ENCODE measurements around the gene CRMP1. TPM values are rescaled to one million over a fixed set of nuclear protein-coding genes. Genes with fewer than 3 reads are reported as not detected.

Gene CRMP1
- total and polyA plus RNA-seq, 9 of the 15 experiments (the other 6 are each of a cell fraction or from before 2014, with no cell fraction given) = 0.03 to 0.04 TPM; not detected in 7

- TF ChIP-seq CBFB (CRISPR knock-in tag; IDR thresholded peaks at IDR 0.05) = no peak
Observed at GRCh38 chr4:5843573-5844530, 49.0 kb downstream of the CRMP1 start (continued).

DNA sequence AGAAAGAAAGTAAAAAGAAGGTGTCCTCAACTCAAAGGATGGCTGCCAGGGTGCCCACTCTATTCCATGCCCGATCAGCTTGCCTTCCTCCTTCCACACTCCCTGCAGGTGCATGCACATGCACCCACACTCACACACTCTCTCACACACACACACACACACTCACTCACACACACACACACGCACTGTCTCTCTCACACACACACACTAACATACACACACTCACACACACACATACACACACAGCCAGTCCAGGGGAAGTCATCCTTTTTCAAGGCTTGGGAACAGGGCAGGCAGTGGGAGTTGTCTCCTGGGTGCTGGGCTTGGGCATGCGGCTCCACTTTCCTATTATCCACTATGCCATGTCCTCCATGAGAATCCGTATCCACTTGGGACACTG is 50.4 kb downstream of the CRMP1 start:
- no peaks in the 10 kb centered on the region for H3K4me1 ChIP-seq (replicated peaks in 1 of 2; ENCODE audit: control insufficient read depth in 2 of 2, insufficient read depth in 2 of 2, low read length in 2 of 2)
- 0% methylated on average over 3 of the region's 4 CpGs for WGBS (ENCODE audit: insufficient coverage, low coverage, missing lambda C conversion rate)
- in situ Hi-C loops (cut with MboI) = no loop called here
- peaks cover 14 to 53% of the 10 kb centered on the region in 2 experiments; a peak in 4 of 5 replicates for H3K27me3 ChIP-seq (ENCODE audit: control insufficient read depth in 2 of 2, insufficient read depth in 2 of 2, low read length in 2 of 2)
- no peak for DNase-seq (ENCODE audit: extremely low read depth in 1 of 4, low spot score in 3 of 4)
- TF ChIP-seq MCM3 (IDR thresholded peaks at IDR 0.05) = peak; percentile 49; the same call in 1 of the 2 replicates
- no peak for TF ChIP-seq ESRRA (IDR thresholded peaks at IDR 0.05; ENCODE audit: borderline replicate concordance, low read depth)
- no peak overlapping the region for H2AFZ ChIP-seq (ENCODE audit: low read depth, low read length)
- H4K20me1 ChIP-seq (replicated peaks; ENCODE audit: control insufficient read depth, insufficient read depth, low read length) = peaks cover 4% of the 10 kb centered on the region; the same call in 1 of the 2 replicates
- H3K9me3 ChIP-seq (replicated peaks; ENCODE audit: control insufficient read depth, insufficient read depth, low read depth, low read length) = no peaks in the 10 kb centered on the region
- intact Hi-C loops (cut with micrococcal nuclease) = no loop called here
- no peaks in the 10 kb centered on the region for H3K36me3 ChIP-seq (ENCODE audit: control insufficient read depth, insufficient read depth, low read length)
- FAIRE-seq = no peak
- H3K9ac ChIP-seq (ENCODE audit: insufficient read depth in 1 of 2, low read depth in 2 of 2, low read length in 2 of 2) = no peak overlapping the region
- no TSS peak for BruUV-seq (replicated peaks)
- H3K4me2 ChIP-seq (ENCODE audit: insufficient read depth, low read length) = no peak overlapping the region
- H3K4me3 ChIP-seq = no peak overlapping the region
- ATAC-seq = no peak
- ChIA-PET CTCF (ENCODE audit: low intra/inter-chr PET ratio) (no interaction called here), POLR2A (interaction anchor here (0.6 kb wide), 1 partner anchor 8 kb away, joined by 3 read pairs; no protein-coding TSS in a partner anchor)
- no peaks in the 10 kb centered on the region for H3K79me2 ChIP-seq (ENCODE audit: control insufficient read depth, insufficient read depth, low read length)
- no peaks in the 10 kb centered on the region for H3K9me1 ChIP-seq (ENCODE audit: control insufficient read depth, insufficient read depth, low read length)
- H3K27ac ChIP-seq (ENCODE audit: extremely low read depth, low read depth, low read length) = no peak overlapping the region
